Esophagus squamous epithelium (tissue), 4 donors: ENCODE measurements around the gene ADGRV1.

Experiments used
- POLR2A ChIP-seq, 4 donors: fragments of 450-650 bp; IDR thresholded peaks; one replicate each; pipeline ENCODE4 v1.6.1; 2017; ENCODE audit warnings: antibody characterized with exemption in 4 of 4, mild to moderate bottlenecking in 4 of 4, moderate library complexity in 3 of 4
- TF ChIP-seq, protein P1 (sequence below), 6 experiments: fragments of 450-650 bp in 4 of 6; fragments of 200-600 bp in 2 of 6; sonication (generic) in 2 of 6; IDR thresholded peaks; one replicate each; pipeline ENCODE4 v1.5.1; 2016 to 2019; ENCODE audit warnings: antibody characterized with exemption in 6 of 6, mild to moderate bottlenecking in 4 of 6, moderate library complexity in 4 of 6

DNA sequence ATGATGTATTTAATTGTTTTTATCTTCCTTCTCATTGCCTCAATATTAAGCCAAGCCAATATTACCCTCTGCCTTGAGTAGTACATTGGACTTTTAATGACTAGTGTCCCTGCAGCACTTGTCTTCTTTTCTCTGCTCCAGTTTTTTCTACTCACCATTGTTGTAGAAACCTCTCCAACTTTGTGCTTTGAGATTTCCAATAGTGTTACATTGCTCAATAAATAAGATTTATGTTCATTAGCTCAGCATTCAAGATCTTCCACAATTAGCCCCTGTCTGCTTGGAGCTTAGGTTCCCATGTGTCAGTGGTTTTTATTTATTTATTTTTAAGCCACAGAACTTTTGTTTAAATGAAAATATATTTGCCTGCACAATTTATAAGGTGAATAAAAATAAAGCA lies 145.3 kb downstream of the ADGRV1 start:
- no peak for TF ChIP-seq POLR2A (IDR thresholded peaks at IDR 0.05)
- TF ChIP-seq, protein P1, sequence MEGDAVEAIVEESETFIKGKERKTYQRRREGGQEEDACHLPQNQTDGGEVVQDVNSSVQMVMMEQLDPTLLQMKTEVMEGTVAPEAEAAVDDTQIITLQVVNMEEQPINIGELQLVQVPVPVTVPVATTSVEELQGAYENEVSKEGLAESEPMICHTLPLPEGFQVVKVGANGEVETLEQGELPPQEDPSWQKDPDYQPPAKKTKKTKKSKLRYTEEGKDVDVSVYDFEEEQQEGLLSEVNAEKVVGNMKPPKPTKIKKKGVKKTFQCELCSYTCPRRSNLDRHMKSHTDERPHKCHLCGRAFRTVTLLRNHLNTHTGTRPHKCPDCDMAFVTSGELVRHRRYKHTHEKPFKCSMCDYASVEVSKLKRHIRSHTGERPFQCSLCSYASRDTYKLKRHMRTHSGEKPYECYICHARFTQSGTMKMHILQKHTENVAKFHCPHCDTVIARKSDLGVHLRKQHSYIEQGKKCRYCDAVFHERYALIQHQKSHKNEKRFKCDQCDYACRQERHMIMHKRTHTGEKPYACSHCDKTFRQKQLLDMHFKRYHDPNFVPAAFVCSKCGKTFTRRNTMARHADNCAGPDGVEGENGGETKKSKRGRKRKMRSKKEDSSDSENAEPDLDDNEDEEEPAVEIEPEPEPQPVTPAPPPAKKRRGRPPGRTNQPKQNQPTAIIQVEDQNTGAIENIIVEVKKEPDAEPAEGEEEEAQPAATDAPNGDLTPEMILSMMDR (IDR thresholded peaks at IDR 0.05): no peak
